ENCODE data around the gene DCTD.

The DCTD gene

DNA sequence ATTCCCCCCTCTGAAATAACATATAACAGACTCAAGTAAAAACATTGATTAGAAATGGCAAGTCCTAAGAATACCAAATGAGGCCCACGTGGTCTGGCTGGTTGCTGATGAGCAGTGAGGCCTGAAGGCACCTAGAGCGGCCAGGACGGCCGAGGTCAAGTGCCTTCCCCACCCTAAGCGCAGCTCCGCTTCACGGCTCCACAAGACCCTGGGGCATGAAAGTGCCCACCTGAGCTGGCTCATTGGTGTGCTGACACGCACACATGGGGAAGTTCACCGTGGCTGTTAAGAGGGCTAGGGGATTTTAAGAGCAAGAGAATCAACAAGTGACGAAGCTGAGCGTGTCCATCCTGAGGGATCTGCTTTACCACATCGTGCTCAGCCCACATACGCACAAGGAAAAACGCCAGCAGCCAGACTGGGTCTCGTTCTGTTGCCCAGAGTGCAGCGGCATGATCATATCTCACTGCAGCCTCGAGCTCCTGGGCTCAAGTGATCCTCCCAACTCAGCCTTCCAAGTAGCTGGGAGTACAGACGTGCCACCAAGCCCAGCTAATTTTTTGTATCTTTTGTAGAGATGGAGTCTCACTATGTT is 22.4 kb downstream of the DCTD start:
- in situ Hi-C loops (cut with MboI; ENCODE audit: low sequenced_read_pairs), result no loop called here

DNA sequence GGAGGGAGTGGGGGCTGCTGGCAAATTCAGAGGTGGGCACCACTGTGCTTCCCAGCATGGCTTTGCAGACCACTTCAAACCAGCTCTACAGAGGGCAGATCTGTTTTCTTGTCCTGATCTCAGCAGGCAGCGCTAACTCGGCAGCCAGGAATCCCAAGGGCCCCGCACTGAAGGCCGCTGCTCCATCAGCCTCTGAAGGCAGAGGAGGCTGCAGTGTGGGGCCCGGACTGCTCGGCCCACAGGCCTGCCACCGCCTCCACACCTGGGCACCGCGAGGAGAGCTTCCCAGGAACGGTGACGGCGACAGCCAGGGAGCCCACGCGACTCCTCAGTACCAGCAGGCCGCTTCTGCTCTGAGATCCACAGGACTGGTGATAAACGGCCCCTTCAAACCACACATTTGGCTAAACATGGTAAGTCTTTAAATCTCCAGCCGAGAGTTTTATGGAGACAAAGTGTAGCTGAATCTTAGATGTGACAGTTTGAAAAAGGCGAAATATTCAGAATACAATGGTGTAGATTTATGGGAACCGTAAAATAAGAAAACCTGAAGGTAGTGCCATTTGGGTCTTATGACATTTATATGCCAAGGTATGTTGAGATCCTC is 23.6 kb downstream of the DCTD start:
- in situ Hi-C loops (cut with MboI; ENCODE audit: low sequenced_read_pairs), result no loop called here

DNA sequence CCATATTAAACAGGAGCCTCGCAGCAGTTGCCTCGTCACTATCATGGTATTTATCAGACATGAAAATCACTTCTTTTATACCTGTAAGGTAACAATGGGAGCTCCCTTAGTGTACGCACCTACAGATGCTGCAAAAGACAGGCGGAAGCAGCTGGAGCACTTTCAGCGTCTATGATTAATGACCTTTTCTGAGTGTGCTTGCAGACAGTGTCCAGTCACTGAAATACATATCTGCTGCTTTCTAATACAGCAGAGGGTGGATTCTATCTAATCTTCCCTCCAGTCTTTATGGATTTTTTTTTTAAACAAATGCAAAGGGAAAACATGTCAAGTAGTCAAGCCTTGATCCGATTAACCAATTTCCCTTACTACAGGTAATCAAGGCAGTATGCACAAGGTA is 24.1 kb downstream of the DCTD start:
- in situ Hi-C loops (cut with MboI; ENCODE audit: low sequenced_read_pairs), result no loop called here

DNA sequence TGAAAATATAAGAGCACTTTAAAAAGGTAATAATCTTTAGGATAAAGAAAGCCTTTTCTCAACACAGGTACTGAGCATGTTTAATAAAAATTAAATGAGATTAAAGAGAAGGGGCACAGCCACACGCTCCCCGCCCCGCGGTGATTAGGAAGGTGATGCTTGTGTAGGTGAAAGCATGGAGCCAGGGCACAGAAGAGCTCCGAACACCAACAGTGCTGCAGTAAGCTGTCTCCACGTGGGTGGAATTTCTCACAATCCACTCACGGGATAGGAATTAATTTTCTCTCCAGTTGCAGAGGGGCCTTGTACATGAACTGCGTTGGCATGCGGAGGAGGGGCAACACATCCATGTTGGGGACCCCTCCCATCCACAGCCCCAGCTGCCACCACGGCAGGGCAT is 27.0 kb downstream of the DCTD start:
- in situ Hi-C loops (cut with MboI; ENCODE audit: low sequenced_read_pairs), result no loop called here

DNA sequence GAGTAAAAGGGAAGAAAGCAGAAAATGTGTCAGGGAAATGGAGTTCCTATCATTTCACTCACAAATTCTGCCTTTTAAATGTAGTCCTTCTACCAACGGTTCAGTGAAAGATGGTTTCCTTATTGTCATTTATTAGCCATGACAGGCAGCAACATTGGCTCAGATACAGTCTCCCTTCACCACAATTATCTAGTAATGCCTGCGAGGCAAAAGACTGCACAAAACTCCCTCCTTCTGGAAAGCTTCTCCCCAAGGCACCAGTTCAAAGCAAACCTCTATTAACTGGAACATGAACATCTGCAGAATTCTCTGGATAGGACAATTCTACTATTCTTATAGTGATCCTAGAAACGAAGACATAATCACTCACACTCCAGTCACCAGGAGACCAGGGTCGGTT is 28.3 kb downstream of the DCTD start:
- in situ Hi-C loops (cut with MboI; ENCODE audit: low sequenced_read_pairs), result no loop called here

DNA sequence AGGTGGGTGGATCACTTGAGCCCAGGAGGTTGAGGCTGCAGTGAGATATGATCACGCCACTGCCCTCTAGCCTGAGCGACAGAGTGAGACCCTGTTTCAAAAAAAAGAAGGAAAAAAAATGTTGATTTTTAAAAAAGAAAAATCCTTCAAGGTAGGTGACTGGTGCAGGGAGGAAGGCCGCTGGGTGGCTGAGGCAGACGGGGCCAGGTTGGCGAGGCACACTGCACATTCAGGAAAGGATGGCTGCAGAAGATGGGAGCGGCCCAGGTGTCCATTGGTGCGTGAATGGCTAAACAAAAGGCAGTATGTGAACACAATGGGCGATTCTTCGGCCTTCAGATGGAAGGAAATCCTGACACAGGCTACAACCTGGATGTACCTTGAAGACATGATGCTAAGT is 30.4 kb downstream of the DCTD start:
- in situ Hi-C loops (cut with MboI; ENCODE audit: low sequenced_read_pairs), result no loop called here

DNA sequence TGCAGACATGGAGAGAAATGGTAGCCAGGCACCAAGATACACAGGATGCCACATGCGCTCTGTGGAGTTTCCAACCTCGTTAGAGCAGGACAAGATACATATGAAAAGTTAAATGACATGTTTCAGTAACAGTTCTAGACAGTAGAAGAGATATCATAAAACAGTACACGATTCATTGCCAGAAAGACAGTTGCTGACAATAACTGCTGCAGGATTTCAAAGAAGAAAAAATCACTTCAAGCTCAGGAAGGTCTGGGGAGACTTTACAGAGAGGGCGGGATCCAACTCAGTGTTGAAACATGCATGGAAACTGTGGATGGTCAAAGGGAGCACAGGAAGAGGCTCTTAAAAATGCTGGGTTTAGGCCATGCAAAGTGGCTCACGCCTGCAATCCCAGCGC is 31.0 kb downstream of the DCTD start:
- in situ Hi-C loops (cut with MboI; ENCODE audit: low sequenced_read_pairs), result no loop called here

DNA sequence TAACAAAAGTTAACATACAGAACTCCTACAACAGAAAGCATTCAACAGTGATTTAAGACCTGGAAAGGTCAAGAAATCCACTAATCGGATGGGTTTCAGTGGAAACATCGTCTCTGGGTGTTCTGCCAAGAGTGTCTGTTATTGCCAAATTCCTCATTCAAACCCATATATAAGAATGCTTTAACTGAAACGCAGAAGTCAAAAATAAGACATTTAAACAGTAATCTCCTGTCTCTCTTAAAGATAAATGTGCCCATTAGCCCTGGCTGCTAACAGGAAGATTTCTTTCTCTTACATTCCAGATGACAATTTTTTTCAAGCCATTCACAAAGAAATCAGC is 31.5 kb downstream of the DCTD start:
- in situ Hi-C loops (cut with MboI; ENCODE audit: low sequenced_read_pairs), result no loop called here

DNA sequence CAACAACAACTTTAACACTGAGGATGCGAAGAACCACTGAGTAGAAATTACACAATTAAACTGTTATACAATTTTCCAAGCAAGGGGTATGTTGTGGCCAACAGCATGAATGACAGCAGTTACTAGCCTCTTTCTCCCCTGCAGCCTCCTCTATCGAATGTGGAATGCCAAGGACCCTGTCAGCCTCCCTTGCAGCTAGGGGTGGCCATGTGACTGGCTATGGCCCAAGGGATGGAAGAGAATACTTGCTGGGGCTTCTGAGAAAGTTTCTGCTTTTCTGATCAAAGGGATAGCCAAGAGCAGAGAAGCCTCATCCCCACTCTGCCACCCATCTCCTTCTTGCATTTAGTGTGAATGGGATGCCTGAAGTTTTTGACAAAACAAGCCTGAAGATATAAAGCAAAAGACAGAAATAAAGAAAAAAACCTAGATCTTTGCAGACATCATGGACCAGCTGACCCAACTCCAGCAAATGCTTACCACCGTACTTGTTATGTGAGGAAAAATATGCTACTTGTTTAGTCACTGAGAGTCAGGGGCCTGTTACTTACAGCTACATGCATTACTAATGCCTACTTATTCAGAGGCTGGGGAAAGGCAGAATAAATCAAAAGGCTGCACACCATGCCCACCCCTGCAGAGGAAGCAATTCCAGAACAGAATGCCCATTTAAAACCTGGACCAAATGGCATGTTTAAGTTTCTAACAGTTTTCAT is 32.0 kb downstream of the DCTD start:
- in situ Hi-C loops (cut with MboI; ENCODE audit: low sequenced_read_pairs), result no loop called here

DNA sequence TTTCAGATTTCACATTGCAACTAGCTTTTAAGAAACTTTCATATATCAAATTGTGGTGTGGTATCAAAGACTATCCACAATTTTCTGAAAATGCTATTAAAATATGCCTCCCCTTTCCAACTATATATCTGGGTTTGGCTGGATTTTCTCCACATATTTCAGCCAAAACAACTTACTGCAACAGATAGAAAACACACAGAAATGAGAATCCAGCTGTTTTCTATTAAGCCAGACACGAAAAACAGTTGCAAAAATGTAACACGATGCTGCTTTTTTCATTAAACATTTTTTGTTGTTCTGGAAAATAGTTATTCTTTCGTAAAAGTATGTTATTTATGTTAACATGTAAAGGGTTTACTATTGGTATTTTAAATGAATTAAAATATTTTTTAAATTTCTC is 33.1 kb downstream of the DCTD start:
- in situ Hi-C loops (cut with MboI; ENCODE audit: low sequenced_read_pairs), result no loop called here

DNA sequence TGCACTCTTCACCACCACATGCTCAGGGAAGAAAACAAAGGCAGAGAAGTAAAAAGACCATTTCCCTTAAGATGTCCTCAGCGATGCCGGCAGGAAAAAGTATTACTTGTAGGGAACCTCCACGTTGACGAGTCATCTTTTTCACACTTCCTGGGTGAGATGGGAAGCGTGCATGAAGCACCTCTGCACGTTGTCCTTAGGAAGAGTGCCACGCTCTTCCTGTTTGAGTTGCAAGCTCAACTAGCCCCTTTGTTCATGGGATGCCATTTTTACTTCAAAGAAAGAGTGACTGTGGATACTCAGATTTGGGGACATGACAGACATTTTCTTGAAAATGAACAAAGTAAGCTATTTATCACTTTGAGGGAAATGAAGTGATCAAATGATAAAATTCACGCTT is 33.8 kb downstream of the DCTD start:
- in situ Hi-C loops (cut with MboI; ENCODE audit: low sequenced_read_pairs), result no loop called here

DNA sequence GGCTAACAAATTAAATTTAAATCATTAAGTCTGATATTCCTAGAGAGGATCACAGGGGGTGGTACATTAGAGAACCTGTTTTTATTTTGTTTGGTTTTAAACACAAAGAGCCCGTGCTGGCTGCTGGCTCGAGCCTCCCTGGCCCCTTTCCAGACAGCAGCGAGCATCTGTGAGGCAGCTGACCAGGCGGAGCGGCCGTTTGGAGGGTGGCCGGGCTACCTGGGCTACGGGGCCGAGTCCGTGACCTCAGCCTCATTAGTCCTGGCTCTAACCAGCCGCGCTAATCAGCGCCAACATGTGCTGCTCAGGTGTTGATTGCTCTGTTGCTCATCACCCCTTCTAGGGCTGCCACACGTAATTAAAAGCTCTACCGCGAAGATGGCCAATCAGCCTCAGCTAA is 35.3 kb downstream of the DCTD start:
- in situ Hi-C loops (cut with MboI; ENCODE audit: low sequenced_read_pairs), result no loop called here

DNA sequence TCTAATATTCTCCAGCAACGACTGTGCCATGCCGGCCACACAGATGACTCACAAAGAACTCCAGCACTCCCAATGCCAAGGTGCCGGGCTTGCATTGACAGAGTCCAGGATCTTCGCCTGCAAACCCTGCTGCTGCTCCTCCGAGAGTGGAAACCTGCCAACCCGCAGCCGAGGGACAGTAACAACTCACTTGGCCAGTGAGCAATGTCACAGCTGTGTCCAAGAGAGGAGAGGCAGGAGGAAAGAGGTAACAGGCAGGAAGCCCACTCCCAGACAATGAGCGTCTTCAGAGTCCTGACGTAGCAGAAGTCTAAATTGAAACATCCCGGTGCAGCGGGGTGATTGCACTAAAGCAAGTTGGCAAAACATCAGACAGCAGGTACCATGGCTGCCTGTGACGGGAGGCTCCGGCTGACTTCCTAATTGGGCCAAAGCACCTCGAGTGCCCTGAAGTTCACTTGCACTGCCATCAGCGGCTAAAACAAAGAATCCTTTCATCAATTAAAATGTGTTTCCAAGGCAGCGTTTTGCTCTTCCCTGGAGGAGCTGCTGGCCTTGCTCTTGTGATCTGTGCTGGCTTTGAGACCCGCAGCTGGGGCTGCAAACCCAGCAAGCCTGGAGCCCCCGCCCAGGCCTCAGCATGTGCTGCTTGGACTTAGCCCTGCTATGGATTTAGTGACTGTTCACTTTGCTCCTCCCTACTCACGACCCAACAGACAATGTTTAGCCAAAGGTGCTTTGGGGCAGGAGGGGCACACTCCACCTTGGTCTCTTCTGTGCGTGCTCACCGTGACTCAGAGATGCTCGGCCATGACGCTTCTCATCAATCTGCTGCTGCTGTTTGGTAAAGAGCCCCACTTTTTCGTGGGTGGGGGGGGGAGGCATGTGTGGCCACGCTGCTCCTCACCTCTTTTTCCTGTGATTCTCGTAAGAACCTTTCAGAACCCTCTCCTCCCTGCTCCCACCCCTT is 36.5 kb downstream of the DCTD start:
- in situ Hi-C loops (cut with MboI; ENCODE audit: low sequenced_read_pairs), result no loop called here

DNA sequence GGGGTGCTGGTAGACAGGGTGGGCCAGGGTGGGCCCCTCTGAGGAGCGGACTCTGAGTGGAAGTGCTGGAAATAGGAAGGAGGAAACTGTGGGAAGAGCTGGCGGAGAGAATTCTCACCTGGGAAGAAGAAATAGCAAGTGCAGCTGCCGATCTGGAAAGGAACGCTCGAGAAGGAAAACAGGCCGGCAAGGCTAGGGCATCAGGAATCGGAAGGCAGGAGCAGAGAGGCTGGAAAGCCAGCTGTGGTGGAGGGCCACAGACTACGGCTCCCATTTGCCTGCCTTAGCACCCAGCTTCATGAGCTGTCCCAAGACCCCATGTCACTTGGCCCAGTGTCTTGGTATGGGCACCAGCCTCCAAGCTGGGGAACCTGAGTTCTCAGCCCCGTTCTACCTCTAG is 37.3 kb downstream of the DCTD start:
- in situ Hi-C loops (cut with MboI; ENCODE audit: low sequenced_read_pairs), result no loop called here

DNA sequence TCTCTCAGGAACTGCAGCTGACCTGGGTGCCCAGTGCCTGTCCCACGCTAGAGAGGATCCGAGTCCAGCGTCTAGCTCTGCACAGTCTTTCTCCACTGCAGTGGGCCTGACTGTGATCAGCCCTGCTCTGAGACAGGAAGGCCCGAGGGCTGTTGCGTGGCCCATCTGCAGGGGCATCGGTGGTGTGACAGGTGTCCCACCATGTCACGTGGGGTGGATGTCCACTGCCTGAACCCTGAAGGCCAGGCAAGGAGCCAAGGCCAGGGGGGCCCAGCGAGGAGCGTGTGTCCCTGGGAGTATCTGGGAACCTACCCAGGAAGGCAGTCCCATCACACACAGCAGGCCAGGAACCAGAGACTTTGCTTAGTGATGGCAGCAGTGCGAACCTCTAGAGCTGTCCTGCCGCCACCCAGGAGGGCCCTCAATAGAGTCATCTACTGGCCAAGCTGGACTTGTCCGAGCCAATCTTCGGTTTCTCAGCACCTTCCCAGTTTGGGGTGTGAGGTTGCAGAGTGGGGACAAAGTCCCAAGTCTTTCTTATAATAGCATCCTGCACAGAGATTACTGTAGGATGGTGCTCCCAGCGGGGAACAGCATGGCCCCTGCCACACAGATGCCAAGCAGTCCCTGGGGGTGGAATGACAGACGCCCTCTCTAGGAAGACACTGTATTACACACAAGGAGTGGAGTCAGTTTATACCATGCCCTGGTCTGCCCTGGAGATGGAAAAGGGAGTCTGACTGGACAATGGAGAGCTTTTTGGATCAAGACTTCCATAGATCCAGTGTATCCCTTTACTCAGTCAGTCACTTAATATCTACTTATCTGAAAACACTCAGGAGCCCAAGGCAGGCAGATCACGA is 38.3 kb downstream of the DCTD start:
- in situ Hi-C loops (cut with MboI; ENCODE audit: low sequenced_read_pairs), result no loop called here

DNA sequence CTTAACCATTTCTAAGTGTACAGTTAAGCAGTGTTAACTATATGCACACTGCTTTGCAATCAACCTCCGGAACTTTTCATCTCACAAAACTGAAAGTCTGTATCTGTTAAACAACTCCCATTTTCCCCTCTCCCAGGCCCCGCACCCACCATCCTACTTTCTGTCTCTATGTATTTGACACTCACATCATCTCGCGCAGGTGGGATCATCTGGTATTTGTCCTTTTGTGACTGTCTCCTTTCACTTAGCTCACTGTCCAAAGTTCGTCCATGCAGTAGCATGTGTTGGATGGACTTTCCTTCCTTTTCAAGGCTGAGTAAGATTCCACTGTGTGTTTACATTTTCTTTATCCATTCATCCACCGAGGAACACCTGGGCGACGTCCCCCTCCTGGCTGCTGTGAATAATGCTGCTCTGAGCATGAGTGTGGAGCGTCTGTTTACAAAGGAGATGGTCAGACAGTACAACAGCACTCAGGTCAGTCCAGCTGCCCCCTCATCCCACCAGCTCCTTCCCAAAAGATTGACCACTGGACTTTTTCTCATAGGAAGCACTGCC is 39.8 kb downstream of the DCTD start:
- in situ Hi-C loops (cut with MboI; ENCODE audit: low sequenced_read_pairs), result no loop called here

DNA sequence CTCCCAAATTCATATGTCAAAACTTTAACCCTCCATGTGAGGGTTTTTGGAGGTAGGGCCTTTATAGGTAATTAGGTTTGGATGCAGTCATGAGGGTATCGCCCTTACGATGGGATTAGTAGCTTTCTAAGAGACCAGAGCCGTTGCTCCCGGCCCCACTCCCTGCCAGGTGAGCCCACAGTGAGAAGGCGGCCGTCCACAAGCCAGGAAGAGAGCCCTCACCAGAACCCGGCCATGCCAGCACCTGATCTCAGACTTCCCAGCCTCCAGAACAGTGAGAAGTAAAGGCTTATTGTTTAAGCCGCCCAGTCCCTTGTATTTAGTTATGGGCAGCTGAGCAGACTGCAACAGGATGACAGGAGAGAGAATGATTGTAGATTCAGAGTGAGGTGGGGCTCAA is 40.8 kb downstream of the DCTD start:
- in situ Hi-C loops (cut with MboI; ENCODE audit: low sequenced_read_pairs), result no loop called here

DNA sequence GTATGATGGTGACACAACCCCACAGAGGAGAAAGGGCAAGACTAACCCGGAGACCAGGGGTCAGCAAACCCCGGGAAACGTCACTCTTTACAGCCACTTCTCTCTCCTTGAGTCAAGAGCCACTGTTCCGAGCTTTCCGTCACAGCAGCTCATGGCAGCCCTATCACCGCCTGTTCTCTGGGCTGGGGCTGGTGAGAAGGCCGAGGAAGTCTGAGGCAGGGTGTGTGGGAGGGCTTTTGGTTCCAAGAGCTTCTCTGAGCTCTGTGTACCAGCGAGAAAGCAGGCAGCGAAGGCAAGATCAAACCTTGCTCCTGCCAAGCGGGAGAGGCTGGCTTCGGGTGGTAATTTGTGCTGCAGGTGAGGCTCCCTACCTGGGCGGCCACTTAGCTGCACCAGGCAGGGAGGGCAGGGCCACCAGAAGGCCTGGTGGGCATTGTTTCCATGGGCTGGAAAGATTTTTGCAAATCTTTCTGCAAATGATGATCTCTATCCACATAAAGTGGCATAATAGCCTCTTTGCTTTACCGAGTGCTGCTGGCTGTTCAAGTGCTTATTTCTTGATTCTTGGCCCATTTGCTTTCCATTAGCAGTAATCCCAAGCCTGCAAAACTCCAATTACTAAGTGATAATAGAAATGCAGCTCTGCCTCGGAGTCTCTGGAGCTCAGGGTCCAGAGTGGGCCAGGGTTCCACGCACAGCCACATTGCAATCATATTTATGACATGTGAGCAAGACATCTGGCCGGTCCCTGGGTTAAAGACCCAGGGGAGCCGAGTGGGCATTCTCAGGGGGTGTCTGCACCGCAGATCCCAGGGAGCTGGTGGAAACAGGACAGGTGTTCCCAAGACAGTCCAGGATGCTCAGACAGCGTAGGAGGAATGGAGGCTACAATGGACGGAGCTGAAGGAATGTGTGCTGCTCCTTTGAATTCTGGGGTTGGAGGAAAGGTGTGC is 41.5 kb downstream of the DCTD start:
- in situ Hi-C loops (cut with MboI; ENCODE audit: low sequenced_read_pairs), result no loop called here

DNA sequence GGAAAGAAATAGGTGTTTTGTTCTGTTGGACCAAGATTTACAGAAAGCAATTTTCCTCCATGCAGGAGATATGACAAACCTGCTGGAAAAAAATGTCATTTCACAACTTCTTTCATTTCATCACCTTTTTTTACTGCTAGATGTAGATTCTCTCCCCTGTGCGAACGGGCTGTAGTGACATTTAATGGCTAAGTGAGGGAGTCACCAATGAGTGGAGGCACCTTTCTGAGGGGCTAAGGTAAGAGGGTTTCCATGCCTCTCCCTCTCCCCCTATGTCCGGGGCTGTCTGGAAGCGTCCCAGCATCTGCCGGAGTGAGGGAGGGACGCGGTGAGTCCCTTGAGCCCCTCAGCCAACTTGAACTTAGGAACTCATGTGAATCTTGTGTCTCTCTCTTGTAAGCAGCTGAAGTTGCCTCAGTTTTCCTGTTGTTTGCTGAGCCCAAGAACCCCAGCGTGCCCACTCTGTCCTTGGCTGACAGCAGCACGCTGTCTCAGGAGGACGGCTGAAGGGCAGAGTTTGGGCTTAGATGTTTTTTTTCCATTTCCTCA is 42.3 kb downstream of the DCTD start:
- in situ Hi-C loops (cut with MboI; ENCODE audit: low sequenced_read_pairs), result no loop called here
